ENCODE results near the gene WASF2.
"Not testable (repeated sequence)": the region's sequence is repeated elsewhere in the genome, so short reads cannot be mapped to it uniquely, and the experiment has no call there.

Gene WASF2

GRCh38 chr1:27418326-27419185 lies 71.4 kb downstream of the WASF2 start:
- no peak for DNase-seq (ENCODE audit: low spot score in 2 of 2)
- Mint-ChIP-seq H3K4me3 (peak overlapping the region; percentile 52), H3K27me3 (no peaks in the 10 kb centered on the region), H3K36me3 (peaks cover 27% of the 10 kb centered on the region), H3K9me3 (no peaks in the 10 kb centered on the region), H3K4me1 (peaks cover 36% of the 10 kb centered on the region), H3K27ac (peak overlapping the region; percentile 88)
- ATAC-seq (ENCODE audit: low read depth): peak; percentile 77

- no peak for DNase-seq (ENCODE audit: low spot score in 2 of 2)
- no peak for ATAC-seq (ENCODE audit: low read depth)
- H3K4me1 Mint-ChIP-seq: peaks cover 36% of the 10 kb centered on the region
- H3K36me3 Mint-ChIP-seq: peaks cover 31% of the 10 kb centered on the region
- H3K9me3 Mint-ChIP-seq: no peaks in the 10 kb centered on the region
- H3K27me3 Mint-ChIP-seq: no peaks in the 10 kb centered on the region
- no peak overlapping the region for H3K4me3 Mint-ChIP-seq
- H3K27ac Mint-ChIP-seq: peak overlapping the region; percentile 88
These were observed 72.3 kb downstream of the WASF2 start for GRCh38 chr1:27417713-27418112.

GRCh38 chr1:27416387-27417111 lies 73.4 kb downstream of the WASF2 start:
- H3K36me3 Mint-ChIP-seq: peaks cover 29% of the 10 kb centered on the region
- peak; percentile 43 to 61 for DNase-seq (ENCODE audit: low spot score in 2 of 2)
- H3K27me3 Mint-ChIP-seq: no peaks in the 10 kb centered on the region
- peaks cover 35% of the 10 kb centered on the region for H3K4me1 Mint-ChIP-seq
- H3K9me3 Mint-ChIP-seq: no peaks in the 10 kb centered on the region
- no peak overlapping the region for H3K4me3 Mint-ChIP-seq
- peak overlapping the region; percentile 80 for H3K27ac Mint-ChIP-seq
- peak; percentile 75 for ATAC-seq (ENCODE audit: low read depth)

GRCh38 chr1:27414091-27414490 lies 75.9 kb downstream of the WASF2 start:
- no peak for ATAC-seq (ENCODE audit: low read depth)
- Mint-ChIP-seq H3K27ac (peak overlapping the region; percentile 75), H3K4me1 (peaks cover 34% of the 10 kb centered on the region), H3K4me3 (no peak overlapping the region), H3K36me3 (peaks cover 34% of the 10 kb centered on the region), H3K27me3 (no peaks in the 10 kb centered on the region), H3K9me3 (no peaks in the 10 kb centered on the region)
- DNase-seq (ENCODE audit: low spot score in 2 of 2): no peak

GRCh38 chr1:27413004-27413403 lies 77.0 kb downstream of the WASF2 start:
- H3K4me3 Mint-ChIP-seq: no peak overlapping the region
- H3K27me3 Mint-ChIP-seq: no peaks in the 10 kb centered on the region
- DNase-seq (ENCODE audit: low spot score in 2 of 2) (no peak), ATAC-seq (ENCODE audit: low read depth) (no peak)
- H3K4me1 Mint-ChIP-seq: peaks cover 31% of the 10 kb centered on the region
- peak overlapping the region; percentile 75 for H3K27ac Mint-ChIP-seq
- peaks cover 38% of the 10 kb centered on the region for H3K36me3 Mint-ChIP-seq
- H3K9me3 Mint-ChIP-seq: no peaks in the 10 kb centered on the region

- Mint-ChIP-seq H3K9me3 (no peaks in the 10 kb centered on the region), H3K36me3 (peaks cover 40% of the 10 kb centered on the region), H3K4me3 (no peak overlapping the region), H3K4me1 (peaks cover 31% of the 10 kb centered on the region), H3K27me3 (no peaks in the 10 kb centered on the region), H3K27ac (no peak overlapping the region)
- ATAC-seq (ENCODE audit: low read depth): no peak
- no peak for DNase-seq (ENCODE audit: low spot score in 2 of 2)
These were observed 77.5 kb downstream of the WASF2 start for GRCh38 chr1:27412502-27412901.

- Mint-ChIP-seq H3K4me3 (no peak overlapping the region), H3K36me3 (peaks cover 36% of the 10 kb centered on the region), H3K27me3 (no peaks in the 10 kb centered on the region), H3K9me3 (no peaks in the 10 kb centered on the region), H3K27ac (peak overlapping the region; percentile 31), H3K4me1 (peaks cover 29% of the 10 kb centered on the region)
- ATAC-seq (ENCODE audit: low read depth) (no peak), DNase-seq (ENCODE audit: low spot score in 2 of 2) (no peak)
These were observed 79.3 kb downstream of the WASF2 start for GRCh38 chr1:27410709-27411108.

GRCh38 chr1:27409669-27410068 lies 80.3 kb downstream of the WASF2 start:
- Mint-ChIP-seq H3K36me3 (peaks cover 30% of the 10 kb centered on the region), H3K27ac (no peak overlapping the region), H3K4me3 (no peak overlapping the region), H3K4me1 (peaks cover 28% of the 10 kb centered on the region), H3K27me3 (no peaks in the 10 kb centered on the region), H3K9me3 (no peaks in the 10 kb centered on the region)
- no peak for DNase-seq (ENCODE audit: low spot score in 2 of 2)
- no peak for ATAC-seq (ENCODE audit: low read depth)

GRCh38 chr1:27408151-27408550 lies 81.8 kb downstream of the WASF2 start:
- DNase-seq (ENCODE audit: low spot score in 2 of 2) (no peak), ATAC-seq (ENCODE audit: low read depth) (no peak)
- Mint-ChIP-seq H3K4me1 (peaks cover 41% of the 10 kb centered on the region), H3K9me3 (no peaks in the 10 kb centered on the region), H3K4me3 (no peak overlapping the region), H3K36me3 (peaks cover 21% of the 10 kb centered on the region), H3K27me3 (no peaks in the 10 kb centered on the region), H3K27ac (peak overlapping the region; percentile 68)

- Mint-ChIP-seq H3K4me3 (peak overlapping the region; percentile 21), H3K4me1 (peaks cover 46% of the 10 kb centered on the region), H3K36me3 (peaks cover 18% of the 10 kb centered on the region), H3K27ac (peak overlapping the region; percentile 81)
- not testable (repeated sequence) for H3K27me3 Mint-ChIP-seq; DNase-seq (ENCODE audit: low spot score in 2 of 2); H3K9me3 Mint-ChIP-seq
- peak; percentile 34 for ATAC-seq (ENCODE audit: low read depth)
These were observed 83.2 kb downstream of the WASF2 start for GRCh38 chr1:27406791-27407190.

GRCh38 chr1:27406362-27406680 lies 83.6 kb downstream of the WASF2 start:
- H3K9me3 Mint-ChIP-seq: no peaks in the 10 kb centered on the region
- DNase-seq (ENCODE audit: low spot score in 2 of 2): no peak
- H3K36me3 Mint-ChIP-seq: peaks cover 17% of the 10 kb centered on the region
- no peaks in the 10 kb centered on the region for H3K27me3 Mint-ChIP-seq
- H3K27ac Mint-ChIP-seq: peak overlapping the region; percentile 81
- no peak overlapping the region for H3K4me3 Mint-ChIP-seq
- peaks cover 49% of the 10 kb centered on the region for H3K4me1 Mint-ChIP-seq
- ATAC-seq (ENCODE audit: low read depth): no peak

- H3K27me3 Mint-ChIP-seq; ATAC-seq (ENCODE audit: low read depth); H3K9me3 Mint-ChIP-seq; DNase-seq (ENCODE audit: low spot score in 2 of 2); H3K4me3 Mint-ChIP-seq: not testable (repeated sequence)
- Mint-ChIP-seq H3K4me1 (peaks cover 49% of the 10 kb centered on the region), H3K36me3 (peaks cover 13% of the 10 kb centered on the region), H3K27ac (peak overlapping the region; percentile 81)
These were observed 84.2 kb downstream of the WASF2 start for GRCh38 chr1:27405598-27406361.

- Mint-ChIP-seq H3K27me3 (no peaks in the 10 kb centered on the region), H3K4me1 (peaks cover 52% of the 10 kb centered on the region), H3K27ac (no peak overlapping the region), H3K36me3 (peaks cover 13% of the 10 kb centered on the region), H3K9me3 (no peaks in the 10 kb centered on the region), H3K4me3 (no peak overlapping the region)
- ATAC-seq (ENCODE audit: low read depth) (no peak), DNase-seq (ENCODE audit: low spot score in 2 of 2) (no peak)
These were observed 84.9 kb downstream of the WASF2 start for GRCh38 chr1:27405074-27405473.

GRCh38 chr1:27403931-27404330 lies 86.0 kb downstream of the WASF2 start:
- Mint-ChIP-seq H3K27ac (peak overlapping the region; percentile 79), H3K9me3 (no peaks in the 10 kb centered on the region), H3K4me1 (peaks cover 50% of the 10 kb centered on the region), H3K27me3 (no peaks in the 10 kb centered on the region), H3K4me3 (peak overlapping the region; percentile 68), H3K36me3 (peaks cover 13% of the 10 kb centered on the region)
- DNase-seq (ENCODE audit: low spot score in 2 of 2) (no peak), ATAC-seq (ENCODE audit: low read depth) (no peak)

Measured in memory B cell (primary cell).